ENCODE results near the gene CDCP2.
"Not testable (repeated sequence)": the region's sequence is repeated elsewhere in the genome, so short reads cannot be mapped to it uniquely, and the experiment has no call there.

CDCP2 gene

GRCh38 chr1:54167422-54168139 lies 14.8 kb upstream of the CDCP2 start:
- DNase-seq: no peak

- not testable (repeated sequence) for DNase-seq
Measured at GRCh38 chr1:54166357-54166756, 13.6 kb upstream of the CDCP2 start.

DNA sequence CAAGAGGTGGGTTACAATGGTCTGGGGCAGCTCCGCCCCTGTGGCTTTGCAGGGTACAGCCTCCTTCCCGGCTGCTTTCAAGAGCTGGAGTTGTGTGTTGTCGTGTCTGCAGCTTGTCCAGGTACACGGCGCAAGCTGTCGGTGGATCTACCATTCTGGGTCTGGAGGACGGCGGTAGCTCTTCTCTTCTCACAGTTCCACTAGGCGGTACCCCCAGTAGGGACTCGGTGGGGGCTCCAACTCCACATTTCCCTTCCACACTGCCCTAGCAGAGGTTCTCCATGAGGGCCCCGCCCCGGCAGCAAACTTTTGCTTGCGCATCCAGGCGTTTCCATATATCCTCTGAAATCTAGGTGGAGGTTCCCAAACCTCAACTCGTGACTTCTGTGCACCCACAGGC lies 12.3 kb upstream of the CDCP2 start:
- no peak for DNase-seq

- DNase-seq: no peak
Measured at GRCh38 chr1:54163573-54163972, 10.8 kb upstream of the CDCP2 start.

- DNase-seq: no peak
Measured at GRCh38 chr1:54163051-54163450, 10.3 kb upstream of the CDCP2 start.

DNA sequence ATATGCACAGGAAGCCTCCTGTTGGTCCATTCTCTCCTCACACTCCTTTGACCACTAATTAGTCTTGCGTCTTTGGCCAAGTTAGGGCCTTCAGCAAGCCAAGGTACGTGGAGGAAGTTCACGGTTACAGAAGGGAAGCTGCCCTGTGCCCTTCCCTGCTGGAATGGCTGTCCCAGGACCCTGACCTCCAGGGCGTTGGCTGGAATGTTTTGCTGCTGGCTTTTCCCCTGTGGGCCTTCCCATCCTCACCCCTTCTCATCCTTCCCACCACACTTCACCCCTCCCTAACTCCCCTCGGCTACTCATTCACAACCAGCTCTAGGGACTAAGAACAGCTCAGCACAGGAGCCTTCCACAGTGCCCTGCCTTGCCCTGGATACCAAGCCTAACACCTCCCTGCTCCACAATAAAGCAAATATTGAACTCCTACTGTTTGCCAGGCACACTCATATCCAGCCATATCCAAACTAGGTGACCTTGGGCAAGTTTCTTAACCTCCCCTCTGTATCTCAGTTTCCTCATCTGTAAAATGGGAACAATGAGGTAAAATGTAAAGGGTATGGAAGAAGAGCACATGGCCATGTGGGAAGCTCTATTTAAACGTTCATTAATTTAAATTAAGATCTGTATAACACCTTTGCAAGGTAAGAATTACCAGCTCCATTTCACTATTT lies 8.8 kb upstream of the CDCP2 start:
- no peak for DNase-seq

DNA sequence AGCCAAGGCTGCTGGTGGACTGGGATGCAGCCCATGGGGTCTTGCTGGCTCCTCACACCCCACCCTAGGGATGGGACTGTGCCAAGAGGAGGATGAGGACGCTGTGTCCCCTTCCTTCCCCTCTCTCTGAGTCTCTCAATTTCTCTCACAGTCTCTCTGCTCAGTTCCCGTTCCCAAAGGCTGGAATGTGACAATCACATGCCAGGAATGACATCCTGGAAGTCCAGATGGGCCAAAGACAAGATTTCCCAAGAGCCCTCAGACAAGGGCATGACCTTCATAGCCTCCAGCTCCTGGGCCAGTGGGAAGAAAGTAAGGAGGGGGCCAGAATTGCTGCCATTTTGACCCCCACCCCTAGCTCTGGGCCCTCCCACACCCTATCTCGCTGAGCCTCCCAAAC lies 7.6 kb upstream of the CDCP2 start:
- no peak for DNase-seq

GRCh38 chr1:54159733-54160316 lies 7.0 kb upstream of the CDCP2 start:
- DNase-seq: no peak

DNA sequence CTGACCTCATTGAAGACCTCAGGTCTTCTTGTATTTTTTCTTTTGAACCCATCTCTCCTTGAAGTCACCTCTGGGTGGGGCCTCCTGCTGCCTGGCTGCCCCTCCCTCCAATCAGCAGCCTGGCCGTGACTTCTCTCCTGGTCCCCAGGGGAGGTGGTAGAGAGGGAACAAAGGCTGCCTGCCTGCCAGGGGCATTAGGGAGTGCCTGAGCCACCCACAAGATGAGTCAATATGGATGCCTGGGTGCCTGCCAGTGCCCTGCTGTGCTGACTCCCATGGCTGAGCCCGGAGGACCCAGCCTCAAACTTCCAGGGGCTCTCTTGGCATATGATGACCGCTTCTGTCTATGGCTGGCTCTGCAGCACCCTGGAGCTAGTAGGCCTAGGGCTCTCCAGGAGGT lies 5.3 kb upstream of the CDCP2 start:
- DNase-seq: no peak

DNA sequence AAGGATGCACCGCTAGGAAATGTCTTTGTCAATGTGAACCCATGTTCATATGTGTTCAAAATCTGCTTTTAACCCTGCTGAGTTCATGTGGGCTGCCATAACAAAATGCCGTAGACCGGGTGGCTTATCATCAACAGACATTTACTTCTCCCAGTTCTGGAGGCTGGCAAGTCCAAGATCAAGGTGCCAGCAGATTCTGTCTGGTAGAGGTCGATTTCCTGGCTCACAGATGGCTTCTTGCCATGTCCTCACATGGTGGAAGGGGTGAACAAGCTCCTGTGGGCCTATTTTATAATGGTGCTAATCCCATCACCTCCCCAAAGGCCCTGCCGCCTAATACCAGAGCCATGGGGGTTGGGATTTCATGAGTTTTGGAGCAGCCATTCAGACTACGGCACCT lies 4.6 kb upstream of the CDCP2 start:
- no peak for DNase-seq

GRCh38 chr1:54156986-54157385 lies 4.2 kb upstream of the CDCP2 start:
- no peak for DNase-seq

GRCh38 chr1:54156201-54156600 lies 3.4 kb upstream of the CDCP2 start:
- DNase-seq: no peak

- DNase-seq: no peak
Measured at GRCh38 chr1:54153535-54154439, 987 bp upstream of the CDCP2 start.

DNA sequence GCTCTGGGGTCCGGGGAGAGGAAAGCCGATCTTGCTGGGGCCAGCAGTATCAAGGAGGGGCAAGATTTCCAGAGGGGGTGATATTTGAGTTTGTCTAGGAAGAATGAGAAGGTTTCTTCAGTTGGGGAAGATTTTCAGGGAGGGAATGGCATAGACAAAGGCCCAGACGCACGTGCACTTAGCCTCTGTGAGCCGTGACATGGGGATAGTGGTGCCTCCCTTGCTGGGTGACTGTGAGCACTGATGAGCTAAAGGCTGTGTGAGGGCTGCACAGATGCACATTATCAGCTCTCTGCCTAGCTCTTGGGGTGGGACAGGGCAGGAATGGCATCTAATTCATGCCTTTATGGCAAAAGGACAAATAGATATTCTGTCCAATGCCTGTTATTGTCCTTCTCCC lies 1.8 kb downstream of the CDCP2 start:
- no peak for DNase-seq

- DNase-seq: no peak
Measured at GRCh38 chr1:54149734-54150133, 3.1 kb downstream of the CDCP2 start.

DNA sequence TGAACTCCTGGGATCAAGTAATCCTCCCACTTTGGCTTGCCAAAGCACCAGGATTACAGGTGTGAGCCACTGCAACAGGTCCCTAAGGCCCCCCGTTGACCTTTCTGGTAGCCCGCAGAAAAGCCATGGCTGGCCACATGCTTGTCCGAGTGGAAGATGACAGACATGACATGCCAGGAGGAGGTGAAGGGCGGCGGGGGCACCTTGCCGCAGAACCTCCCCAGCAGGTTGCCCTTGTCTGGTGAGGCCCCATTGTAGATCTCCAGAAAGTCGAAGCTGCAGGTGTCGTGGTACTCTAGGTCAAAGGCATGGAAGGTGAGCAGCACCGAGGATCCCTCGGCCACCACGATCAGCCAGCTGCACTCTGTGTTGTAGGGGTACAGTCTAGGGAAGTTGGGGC lies 8.4 kb downstream of the CDCP2 start:
- no peak for DNase-seq

DNA sequence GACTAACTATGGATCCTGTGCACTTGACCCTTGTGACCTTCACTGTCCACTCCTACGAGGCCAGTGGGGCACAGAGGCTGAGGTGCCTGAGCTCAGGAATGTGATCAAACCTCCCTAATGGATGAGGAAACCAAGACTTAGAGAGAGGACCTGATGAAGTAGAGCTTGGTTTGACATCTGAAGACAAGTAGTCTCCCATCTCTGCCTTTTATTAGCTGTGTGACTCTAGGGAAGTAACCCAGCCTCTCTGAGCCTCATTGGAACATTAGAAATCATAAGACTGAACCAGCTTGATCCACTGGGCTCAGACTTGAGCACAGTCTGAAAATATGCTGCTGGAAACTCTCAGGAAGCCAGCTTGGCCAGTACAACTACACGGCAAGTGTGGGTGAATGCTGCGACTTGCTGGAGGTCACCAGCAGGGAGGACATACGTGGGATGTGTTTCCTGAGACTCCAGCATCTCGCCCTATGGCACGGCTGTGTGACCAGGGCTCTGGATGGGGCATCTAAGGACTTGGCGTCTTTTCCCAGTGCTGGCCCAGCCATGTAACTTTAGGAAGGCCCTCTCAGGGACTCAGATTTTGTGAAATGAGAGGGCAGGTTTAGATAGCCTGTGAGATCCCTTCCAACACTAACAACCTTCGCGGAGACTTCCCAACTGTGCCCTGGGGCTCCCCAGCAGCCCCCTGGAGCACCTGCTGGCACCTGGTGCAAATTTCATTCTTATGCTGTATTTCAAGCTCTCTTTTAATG lies 10.5 kb downstream of the CDCP2 start:
- no peak for DNase-seq

- no peak for DNase-seq
Measured at GRCh38 chr1:54139711-54140110, 13.1 kb downstream of the CDCP2 start.

DNA sequence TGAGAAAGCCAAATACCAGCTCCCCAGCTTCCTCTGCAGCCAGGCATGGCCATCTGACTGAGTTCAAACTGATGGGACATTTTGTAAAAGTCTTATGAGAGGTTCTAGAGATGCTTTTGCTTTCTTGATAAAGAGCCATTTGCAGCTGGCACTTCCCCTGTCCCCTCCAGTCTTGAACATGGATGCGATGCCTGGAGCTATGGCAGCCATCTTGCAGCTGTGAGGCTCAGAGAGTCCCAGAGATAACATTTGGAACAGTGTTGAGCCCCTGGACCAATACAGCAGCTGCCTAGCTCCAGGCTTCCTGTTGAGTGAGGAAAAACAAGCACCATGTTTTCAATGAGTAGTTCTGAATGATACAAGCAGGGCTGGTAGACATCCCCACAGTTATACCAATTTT lies 13.8 kb downstream of the CDCP2 start:
- DNase-seq: no peak

DNA sequence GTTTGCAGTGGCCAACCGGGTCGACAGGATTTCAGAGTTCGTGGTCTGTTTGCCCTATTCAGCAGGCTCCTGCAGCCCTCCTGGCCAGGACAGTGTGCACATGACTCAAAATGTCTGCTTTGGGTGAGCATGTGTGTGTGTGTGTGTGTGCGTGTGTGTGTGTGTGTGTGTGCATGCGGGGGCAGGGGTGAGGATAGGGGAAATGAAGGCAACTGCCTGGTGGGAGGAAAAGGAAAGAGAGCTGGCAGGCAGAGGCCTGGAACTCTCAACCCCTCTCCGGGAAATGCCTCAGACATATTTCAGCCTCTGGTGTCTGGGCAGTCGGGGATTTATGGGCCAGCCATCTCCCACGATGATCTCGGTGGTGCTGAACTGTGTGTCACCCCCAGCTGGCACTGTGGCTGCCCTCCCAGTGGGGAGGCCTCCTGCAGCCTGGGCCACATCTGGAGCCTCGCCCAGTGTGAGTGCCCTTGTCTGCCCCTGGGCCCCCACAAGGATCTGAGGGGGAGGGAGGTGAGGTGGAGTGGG lies 15.2 kb downstream of the CDCP2 start:
- DNase-seq: no peak

DNA sequence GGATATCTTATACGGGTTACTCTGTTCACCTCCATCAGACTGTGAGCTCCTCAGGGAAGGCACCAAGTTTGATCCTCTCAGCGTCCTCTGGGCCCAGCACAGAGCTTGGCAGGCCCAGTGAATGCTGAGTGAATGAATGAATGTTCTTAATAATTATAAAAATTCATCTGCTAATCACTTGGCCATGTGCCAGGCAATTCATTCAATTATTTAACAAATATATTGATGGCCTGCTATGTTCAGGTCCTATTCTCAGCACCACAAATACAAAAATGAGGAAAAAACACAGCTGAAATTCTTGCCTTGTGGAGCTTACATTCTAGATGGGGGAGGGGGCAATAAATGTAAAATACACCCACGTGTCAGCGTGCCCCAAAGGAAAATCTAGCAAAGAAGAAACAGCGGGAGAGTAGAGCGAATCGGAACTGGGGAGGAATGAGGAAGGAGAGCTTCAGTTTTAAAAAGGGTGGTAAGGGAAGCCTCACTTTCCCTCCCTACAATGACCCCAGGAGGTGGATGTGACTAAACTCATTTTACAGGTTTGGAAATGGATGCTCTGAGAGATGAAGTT lies 15.8 kb downstream of the CDCP2 start:
- DNase-seq: no peak
